Adipose tissue (tissue), 3 donors: ENCODE results near the gene C1QL4. TPM values are rescaled to one million over a fixed set of nuclear protein-coding genes. Genes with fewer than 3 reads are reported as not detected.

Source experiments
- H3K27ac ChIP-seq: one replicate; pipeline ENCODE4 v1.5.1; 2013; ENCODE audit warnings: low read depth, low read length
- WGBS, 3 donors: extraction: QIAGEN DNeasy Blood & Tissue Kit; methylation state at CpG; one replicate each; pipeline ENCODE4 v1.1.7; 2013; 5-methylcytosine and 5-hydroxymethylcytosine counted together
- polyA plus RNA-seq, 3 donors: library from polyadenylated mRNA; stranded (reverse); fragments of 200-250 nt; gene quantifications; one replicate each; pipeline ENCODE4 v1.2.3, GENCODE V29; 2013
- donor health status: healthy with polysubstance abuse.
- donor health status: Bipolar disorder and iron deficiency.
- donor health status: healthy.

C1QL4 gene
- polyA plus RNA-seq, 3 donors = not detected

DNA sequence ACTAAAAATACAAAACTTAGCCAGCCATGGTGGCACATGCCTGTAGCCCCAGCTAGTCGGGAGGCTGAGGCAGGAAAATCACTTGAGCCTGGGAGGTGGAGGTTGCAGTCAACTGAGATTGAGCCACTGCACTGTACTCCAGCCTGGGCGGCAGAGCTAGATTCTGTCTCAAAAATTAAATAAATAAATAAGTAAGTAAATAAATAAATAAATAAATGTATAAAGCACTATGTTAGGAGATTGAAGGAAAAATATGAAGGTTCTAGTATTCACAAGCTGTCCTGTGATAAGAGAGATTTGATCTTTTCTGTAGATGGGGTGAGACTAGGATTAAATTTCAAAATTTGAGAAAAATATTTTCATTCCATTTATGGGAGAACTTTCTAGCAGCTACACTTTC is 15.4 kb upstream of the C1QL4 start:
- WGBS, 3 donors = 63 to 83% (median 76%) methylated on average over 2 of the region's 2 CpGs
- H3K27ac ChIP-seq = no peak overlapping the region

DNA sequence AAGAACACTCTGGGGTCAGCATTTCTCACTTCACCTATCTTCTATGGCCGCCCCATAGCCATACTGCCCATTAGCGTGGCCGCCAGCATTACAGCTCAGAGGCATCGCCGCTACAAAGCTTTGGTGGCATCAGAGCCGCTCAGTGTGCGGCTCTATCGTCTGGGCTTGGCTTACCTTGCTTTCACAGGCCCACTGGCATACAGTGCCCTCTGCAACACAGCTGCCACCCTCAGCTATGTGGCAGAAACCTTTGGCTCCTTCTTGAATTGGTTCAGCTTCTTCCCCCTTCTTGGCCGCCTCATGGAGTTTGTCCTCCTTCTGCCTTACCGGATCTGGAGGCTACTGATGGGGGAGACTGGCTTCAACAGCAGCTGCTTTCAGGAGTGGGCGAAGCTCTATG is 12.3 kb upstream of the C1QL4 start:
- WGBS, 3 donors = 93 to 97% (median 95%) methylated on average over 11 of the region's 11 CpGs
- no peak overlapping the region for H3K27ac ChIP-seq

DNA sequence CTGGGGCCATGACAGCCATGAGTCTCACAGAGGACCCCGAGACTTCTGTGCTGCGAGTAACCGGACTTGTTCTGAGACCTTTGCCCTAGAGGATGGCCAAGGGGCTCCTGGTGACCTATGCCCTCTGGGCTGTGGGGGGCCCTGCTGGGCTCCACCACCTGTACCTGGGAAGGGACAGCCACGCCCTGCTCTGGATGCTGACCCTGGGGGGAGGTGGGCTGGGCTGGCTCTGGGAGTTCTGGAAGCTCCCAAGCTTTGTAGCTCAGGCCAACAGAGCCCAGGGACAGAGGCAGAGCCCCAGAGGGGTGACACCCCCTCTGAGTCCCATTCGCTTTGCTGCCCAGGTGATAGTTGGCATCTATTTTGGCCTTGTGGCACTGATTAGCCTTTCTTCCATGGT is 11.8 kb upstream of the C1QL4 start:
- WGBS, 3 donors = 90 to 96% (median 95%) methylated on average over 5 of the region's 5 CpGs
- H3K27ac ChIP-seq = no peak overlapping the region

DNA sequence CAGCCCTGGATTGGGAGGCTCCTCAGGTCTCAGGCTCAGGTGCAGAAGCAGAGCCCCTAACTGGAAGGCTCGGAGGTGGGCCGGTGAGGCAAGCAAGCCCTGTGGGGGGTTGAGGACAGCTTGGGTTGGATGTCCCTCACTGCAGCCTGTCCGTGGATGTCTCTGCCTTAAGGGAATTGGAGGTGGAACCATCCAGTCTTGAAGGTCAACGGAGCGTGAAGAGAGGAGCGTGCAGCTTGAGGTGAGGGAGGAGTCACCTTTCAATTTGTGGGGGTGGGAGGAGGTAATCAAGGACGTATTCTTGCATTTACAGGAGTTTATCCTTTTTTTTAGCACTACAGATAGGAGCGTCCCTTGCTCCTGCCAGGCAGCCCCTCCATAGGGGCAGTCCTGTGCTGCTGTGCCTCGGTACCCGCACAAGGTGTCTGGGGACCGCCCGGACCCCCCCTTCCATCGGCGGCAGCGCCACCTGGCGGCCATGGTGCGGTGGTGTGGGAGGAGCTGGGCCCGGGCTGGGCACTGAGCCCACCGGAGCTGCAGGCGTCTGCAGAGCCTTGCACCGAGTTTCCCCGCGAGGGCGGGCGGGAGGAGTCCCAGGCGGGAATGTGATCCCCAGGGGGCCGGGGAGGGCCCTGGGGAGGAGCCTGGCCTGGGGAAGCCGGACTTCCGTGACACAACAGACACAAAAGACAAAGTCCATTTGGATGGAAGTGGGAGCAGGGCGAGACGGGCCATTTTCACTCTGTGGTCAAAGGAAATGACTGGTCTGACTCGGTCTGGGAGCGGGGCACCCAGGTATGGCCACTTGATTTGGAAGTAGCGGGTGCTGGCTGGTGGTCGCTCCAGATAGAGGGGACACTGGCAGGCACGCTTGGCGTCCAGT is 10.6 kb upstream of the C1QL4 start:
- 3 to 10% (median 7%) methylated on average over 37 of the region's 37 CpGs for WGBS, 3 donors

DNA sequence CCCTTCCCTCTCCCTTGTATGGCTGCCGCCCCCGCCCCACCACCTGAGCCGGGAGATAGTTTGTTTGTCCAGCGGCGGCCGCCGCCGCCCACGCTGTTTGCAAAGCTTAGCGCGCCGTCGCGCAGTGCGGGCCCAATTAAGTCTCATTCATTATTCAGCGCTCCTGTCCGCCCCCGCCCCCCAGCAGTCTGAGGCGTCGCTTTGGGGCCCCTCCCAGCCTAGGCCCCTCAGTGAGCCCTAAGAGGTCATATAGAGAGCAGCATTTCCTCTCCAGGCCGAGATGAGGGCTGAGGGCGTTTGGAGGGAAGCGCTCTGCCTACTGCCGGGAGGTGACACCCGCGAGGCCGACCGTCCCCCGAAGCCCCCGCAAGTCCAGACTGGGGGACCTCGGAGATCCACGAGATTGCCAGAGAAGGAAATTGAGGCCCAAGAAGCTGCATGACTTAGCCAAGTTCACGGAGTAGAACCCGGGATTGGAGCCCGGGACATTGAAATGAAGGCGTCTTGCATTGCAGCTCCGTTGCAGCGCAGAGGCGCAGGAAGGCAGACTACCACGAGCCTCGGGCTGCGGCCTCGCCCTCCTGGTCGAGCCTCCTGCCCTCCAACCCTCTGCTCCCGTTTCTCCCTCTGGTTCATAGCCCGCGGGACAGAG is 9.8 kb upstream of the C1QL4 start, which contains the start of gene DNAJC22:
Gene DNAJC22 (plus strand): TSS at position 230 of the 652 bp plus-strand sequence. CDS start 1,985 bp downstream, outside the sequence.
- H3K27ac ChIP-seq = no peak within 1 kb of the TSS
- WGBS, 3 donors = 4 to 5% (median 4%) methylated on average over 46 to 47 of the region's 47 CpGs

More for the DNA sequence above, 10.6 kb upstream of the C1QL4 start:
- H3K27ac ChIP-seq = no peak overlapping the region

DNA sequence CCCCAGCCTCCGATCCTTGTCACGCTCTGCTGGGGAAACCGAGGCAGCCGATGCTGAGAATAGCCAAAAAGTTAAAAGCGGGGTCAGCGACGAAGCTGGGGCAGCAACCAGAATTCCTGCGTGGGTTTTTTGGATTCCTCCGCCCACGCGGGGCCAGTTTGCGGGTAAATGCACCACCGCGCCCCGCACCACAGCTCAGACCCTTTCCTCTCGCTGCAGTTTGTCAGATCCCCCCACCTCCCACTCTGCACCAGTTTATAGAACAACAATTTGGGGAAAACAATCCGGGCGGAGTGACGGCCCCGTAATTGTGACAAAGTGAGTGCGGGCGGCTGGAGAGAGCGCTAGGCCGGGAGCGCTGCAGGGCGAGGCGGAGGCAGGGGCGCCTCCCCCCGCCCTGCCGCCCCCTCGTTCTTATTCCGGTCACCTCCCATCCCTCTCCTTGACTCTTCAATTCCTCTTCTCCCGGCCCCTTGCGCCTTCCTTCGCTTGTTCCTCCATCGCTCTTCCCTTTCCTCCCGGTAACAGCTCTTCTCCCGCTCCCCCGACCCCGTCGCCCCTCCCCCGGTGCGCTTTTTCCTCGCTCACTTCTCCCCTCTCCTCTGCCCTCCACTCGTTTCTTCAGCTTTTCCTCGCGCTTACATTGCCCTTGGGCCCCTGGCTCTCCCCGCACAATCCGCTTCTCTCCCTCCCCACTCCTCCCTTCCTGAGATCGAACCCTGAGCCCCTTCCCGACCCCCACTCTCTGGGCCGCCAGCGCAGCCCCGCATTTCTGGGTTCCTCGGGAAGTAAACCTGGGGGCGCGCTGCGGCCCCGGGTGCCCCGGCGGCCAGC is 9.1 kb upstream of the C1QL4 start:
- WGBS, 3 donors = 2 to 3% (median 3%) methylated on average over 57 to 61 of the region's 61 CpGs
- no peak overlapping the region for H3K27ac ChIP-seq

DNA sequence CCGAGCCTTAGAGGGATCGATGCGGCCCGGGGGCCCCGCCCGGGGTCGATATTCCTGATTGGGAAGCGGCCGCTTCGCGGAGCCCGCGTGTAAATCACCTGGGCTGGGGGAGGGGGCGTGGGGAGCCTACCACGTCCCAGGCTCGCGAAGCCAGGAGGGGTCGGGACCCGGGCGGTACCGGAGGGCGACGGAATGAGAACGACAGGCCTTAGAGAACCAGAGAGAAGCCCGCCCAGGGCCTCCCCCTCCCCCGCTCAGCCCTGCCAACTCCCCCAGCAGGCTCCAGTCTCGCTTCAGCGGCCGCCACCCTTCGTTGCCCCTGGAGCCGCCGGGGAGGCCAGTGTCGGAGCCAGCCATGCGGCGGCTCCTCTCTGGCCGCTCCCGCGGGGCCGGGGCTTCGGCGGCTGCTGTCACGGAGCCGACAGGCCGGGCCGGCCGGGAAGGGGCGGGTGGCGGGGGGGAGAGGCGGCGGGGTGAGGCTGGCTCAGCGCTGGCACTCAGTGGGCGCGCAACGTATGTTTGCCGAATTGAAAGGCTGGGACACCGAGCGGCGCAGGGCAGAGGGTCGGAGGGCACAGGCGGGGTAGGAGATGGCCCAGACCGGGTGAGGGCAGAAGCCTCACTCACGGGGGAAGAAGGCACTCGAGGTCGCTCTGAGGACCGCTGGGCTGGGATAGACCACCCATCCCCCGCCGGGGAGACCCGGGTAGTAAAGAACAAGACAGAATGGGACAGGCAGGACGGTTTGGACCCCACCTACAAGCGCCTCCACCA is 8.2 kb upstream of the C1QL4 start:
- no peak overlapping the region for H3K27ac ChIP-seq
- 0 to 2% (median 2%) methylated on average over 51 to 70 of the region's 70 CpGs for WGBS, 3 donors

DNA sequence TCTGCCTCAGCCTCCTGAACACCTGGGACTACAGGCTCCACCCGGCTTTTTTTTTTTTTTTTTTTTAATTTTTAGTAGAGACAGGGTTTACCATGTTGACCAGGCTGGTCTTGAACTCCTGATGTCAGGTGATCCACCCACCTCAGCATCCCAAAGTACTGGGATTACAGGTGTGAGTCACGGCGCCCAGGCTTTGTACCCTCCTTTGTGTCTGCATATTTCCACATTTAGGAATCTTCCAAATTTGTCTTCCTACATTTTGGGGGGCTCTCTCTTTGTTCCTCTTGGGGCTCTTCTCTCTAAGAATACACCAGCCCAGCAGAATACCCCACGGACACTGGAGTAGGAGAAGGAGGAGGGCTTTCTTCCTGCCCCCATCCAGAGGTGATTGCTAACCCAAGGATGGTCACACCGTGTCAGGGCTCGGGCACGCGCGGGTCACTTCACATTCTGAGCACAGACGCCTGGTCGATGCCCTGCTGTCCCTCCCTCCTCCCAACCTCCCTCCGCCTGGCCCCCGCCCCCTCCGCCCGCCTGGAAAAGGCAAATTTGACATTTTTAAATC is 7.6 kb upstream of the C1QL4 start:
- 16 to 25% (median 22%) methylated on average over 15 of the region's 15 CpGs for WGBS, 3 donors
- no peak overlapping the region for H3K27ac ChIP-seq

DNA sequence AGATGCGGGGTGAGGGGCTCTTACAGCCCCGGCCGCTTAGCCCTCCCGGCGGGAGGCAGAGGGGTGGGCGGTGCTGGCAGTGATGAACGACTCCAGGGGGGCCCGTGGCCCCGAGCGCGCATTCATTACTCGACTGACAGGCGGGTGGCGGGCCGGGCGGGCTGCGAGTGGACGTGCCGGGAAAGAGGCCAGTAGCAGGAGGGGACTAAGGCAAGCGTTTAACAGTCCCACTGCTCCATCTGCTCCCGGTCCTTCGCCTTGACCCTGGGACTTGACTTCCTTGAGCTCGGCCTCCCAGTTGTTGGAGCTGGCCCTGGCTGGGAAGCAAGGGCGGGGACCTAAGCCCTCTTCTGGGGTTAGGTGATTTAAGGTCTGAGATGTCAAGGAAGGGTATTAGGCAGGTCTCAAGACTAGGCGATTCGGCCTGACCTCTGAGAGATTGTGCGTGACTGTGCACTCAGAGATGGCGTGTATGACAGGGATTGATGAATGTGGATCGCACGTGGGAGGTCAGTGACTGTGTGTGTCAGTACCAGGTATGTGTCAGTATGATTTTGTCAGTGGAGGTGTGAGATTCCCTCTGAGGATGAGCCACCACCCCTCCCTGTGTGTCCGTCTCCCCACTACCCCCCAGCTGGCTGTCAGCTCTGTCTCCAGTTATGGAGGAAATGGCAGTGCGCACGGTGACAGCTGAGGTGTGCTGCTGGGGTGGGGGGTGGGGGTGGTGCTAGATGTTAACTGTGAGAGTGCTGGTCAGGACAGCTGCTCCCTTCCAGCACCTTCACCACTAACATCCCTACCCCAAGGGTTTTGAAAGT is 6.1 kb upstream of the C1QL4 start:
- WGBS, 3 donors = 3 to 5% (median 3%) methylated on average over 33 of the region's 33 CpGs
- no peak overlapping the region for H3K27ac ChIP-seq

DNA sequence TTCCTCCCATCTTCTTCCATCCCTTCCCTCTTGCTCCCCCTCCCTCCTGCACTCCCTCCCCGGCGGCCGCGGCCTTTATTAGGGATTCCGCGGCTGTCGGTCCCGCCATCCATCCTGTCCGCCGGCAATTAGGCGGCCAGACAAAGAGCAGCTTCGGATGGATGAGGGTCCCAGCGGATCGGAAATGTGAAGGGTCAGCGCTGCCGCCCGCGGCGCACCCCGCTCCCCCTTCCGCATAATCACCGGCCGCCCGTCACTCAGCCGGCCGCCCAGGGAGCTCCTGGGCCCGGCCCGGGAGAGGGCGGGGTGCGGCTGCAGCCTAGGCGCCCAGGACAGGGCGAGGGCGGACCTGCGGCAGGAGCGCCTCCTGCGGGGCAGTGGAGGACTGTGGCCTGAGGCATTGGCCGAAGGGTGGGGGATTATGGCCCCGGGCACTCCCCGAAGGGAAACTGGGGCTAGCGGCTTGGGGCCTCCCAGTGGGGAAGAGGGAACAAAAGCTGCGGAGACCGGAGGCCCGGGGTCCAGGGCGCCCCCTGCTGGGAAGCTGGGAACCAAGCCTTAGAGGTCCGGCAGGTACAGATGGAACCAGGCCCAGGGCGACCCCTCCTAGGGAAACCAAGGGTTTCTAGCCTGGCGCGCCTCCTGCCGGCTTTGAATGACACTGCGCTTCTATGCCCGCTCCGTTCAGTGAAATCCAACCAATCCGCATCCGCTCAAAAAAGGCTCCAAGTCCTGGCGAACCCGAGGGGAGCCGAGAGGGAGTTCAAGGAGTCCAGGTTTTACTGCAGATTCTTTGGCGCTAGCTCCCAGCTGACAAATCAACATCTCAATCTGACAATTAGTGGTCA is 5.3 kb upstream of the C1QL4 start:
- WGBS, 3 donors = 2 to 8% (median 2%) methylated on average over 52 to 58 of the region's 58 CpGs
- no peak overlapping the region for H3K27ac ChIP-seq

DNA sequence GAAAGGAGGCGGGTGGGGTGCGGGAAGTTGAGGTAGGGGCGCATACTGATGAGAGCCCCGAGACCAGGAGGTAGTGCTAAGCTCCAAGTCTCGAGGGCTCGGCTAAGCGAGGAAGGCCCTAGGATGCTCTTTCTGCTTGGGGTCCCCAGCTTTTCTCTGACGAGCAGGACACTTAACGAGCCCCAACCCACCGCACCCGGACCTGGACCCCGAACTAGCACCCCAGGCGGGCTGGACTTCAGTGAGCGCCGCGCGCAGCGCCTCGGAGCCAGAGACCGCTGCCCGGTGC is 4.7 kb upstream of the C1QL4 start:
- H3K27ac ChIP-seq = no peak overlapping the region
- WGBS, 3 donors = 25 to 50% (median 29%) methylated on average over 21 of the region's 21 CpGs

DNA sequence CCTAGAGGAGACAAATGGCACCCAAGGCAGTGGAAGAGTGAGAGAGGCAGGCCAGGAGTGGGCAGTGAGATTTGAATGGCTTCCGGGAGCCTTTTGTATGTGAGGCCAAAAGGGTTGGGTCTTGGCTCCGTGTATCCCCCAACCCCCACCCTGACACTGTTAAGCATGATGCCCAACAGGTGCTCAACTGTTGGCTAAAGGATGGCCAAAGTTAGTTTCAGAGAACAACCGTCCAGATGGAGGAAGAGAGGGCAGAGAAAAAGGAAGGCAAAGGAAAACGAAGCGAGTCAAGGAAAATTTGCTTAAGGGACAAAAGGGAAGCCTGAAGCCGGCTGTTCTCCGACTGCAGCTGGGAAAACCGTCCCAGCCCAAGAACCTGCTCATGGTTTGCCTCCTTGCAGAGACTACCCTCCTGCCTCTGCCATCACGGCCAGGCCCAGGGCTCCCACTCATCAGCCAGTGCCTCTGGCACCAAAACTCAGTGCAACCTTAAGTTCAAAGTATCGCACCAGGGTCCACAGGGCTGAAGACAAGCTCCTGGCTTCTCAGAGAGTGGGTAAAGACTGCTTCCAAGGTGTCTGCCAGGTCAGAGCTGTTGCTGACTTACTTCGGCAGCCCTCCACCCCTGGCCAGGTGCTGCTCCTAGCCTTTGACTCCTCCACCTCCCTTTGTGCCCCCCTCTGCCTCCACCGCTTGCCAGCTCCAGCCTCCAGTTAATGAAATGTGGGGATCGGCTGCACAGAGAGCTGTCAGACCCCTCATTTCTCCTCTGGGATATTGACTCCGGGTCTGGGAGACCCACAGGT is 4.2 kb upstream of the C1QL4 start:
- 48 to 64% (median 51%) methylated on average over 14 of the region's 14 CpGs for WGBS, 3 donors
- no peak overlapping the region for H3K27ac ChIP-seq

DNA sequence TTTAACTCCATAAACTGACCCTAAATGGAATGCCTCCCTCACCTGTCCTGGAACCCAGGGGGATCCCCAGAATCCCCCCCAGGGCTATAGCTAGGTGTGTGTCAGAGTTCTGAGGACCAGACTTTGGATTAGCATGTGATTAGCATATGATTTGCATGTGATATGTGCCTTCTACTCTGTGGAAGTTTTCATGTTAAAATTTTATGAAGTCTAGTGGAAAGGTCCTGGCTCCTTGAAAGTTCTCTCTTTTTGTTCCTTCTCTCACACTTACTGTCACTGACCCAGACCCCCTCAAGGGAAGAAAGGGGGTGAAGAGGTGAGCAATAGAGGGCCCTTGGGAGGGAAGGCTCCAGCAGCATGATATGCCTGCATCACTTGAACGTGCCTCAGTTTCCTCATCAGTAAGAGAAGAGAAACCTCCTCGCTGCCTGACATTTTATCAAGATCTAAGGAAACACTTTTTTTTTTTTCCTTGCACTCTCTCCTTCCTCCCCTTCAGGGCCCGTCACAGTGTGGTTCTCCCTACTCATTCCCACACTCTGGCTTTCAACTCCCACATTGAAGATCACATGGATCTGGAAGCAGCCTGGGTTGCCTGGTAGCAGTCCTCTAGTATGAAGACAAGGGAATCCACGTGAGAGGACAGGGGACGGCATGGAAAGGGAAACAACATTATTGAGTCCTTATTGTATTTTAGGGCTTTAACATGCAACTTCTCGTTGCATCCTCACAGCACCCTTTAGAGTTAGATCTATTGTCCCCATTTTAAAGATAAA is 3.3 kb upstream of the C1QL4 start:
- 59 to 81% (median 62%) methylated on average over 6 of the region's 6 CpGs for WGBS, 3 donors
- no peak overlapping the region for H3K27ac ChIP-seq

DNA sequence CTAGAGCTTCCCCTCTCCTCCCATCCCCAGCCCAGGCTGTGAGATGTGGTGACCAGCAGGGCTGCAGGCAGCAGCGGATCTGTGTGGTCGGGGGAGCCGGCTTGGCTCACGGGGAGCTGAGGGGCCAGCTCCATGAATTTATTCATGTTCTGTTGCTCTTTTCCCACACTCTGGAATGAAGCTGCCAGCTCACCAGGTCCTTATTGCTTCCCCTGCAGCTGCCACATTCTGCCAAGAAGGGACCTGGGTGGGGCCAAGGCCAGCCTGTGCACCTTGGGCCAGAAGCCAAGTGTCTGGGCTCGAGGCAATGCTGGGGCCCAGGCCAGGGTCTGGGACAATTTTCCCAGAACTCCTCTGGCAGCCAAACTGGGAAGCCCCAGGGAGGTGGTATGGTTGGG is 2.5 kb upstream of the C1QL4 start:
- no peak overlapping the region for H3K27ac ChIP-seq
- WGBS, 3 donors = 27 to 56% (median 52%) methylated on average over 5 of the region's 5 CpGs

DNA sequence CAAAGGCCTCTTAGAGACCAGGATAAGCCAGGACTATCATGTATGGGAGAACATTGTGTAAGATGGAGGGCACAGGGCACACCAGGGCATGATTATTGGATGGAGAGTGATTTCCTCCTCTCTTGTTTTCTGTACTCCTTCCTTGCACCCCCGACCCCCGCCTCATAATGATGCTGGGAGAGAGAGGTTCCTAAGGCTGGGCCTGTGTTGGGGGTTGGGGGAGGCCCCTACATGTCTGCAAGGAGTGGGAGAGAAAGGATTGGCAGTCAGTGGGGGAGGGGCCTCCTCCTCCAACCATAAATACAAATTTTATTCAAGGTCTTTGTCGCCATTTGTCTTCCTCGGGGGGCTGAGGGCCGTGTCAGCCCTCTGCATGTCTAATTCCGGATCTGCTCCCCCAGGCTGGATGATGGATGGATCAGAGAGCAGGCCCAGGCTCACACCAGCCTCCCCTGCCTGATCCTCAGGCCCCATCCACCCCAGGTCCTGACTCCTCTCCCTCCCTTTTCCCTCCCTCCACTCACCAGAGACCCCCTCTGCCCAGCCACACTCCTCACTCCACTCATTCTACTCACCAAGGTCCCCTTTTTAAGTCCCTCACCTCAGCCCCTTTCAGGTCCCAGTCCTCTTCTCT is 2.0 kb upstream of the C1QL4 start:
- H3K27ac ChIP-seq = no peak overlapping the region
- 54 to 76% (median 72%) methylated on average over 6 of the region's 6 CpGs for WGBS, 3 donors
